IPS-NIHi11 (cell line): ENCODE results near the gene ZFP1.

Experiments used
- DNase-seq: peaks from one replicate; pipeline ENCODE4 v3.0.0; 2012; ENCODE audit warnings: mixed read lengths, low spot score

The ZFP1 gene

DNA sequence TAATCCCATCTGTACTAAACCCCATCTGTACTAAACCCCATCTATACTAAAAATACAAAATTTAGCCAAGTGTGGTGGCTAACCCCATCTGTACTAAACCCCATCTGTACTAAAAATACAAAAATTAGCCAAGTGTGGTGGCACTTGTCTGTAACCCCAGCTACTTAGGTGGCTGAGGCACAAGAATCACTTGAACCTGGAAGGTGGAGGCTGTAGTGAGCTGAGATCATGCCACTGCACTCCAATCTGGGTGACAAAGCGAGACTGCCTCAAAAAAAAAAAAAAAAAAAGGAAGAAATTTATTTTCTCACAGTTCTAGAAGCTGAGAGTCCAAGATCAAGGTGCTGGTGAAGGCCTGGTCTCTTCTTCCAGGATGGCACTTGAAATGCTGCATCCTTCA lies 12.1 kb downstream of the ZFP1 start:
- DNase-seq = no peak

DNA sequence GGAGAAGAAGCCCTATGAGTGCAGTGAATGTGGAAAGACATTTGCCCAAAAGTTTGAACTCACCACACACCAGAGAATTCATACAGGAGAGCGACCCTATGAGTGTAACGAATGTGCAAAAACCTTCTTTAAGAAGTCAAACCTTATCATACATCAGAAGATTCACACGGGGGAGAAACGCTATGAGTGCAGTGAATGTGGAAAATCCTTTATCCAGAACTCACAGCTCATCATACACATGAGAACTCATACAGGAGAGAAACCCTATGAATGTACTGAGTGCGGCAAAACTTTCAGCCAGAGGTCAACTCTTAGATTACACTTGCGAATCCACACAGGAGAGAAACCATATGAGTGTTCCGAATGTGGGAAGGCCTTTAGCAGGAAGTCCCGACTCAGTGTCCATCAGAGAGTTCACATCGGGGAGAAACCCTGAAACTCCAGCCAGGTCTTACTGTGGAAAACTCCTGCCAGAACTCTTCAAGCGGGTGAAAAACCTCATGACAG lies 21.6 kb downstream of the ZFP1 start:
- no peak for DNase-seq

DNA sequence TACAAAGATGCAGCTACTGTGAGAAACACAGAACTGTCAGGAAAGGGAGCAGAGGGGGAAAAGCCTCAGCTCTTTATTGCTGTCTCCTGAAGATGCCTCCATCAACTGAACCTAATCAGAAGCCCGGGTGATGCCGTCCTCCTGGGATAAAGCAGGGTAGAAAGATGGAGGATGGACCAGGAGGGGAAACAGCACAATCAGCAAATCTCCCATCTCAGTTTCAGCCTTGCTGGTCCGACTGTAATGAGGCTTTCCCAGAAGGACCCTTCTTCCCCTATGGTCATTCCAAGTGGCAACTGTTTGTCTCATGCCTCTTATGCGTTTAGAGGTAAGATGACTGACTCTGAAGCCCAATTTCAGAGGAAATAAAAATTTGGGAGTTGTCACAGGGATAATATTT lies 24.3 kb downstream of the ZFP1 start:
- DNase-seq = no peak

DNA sequence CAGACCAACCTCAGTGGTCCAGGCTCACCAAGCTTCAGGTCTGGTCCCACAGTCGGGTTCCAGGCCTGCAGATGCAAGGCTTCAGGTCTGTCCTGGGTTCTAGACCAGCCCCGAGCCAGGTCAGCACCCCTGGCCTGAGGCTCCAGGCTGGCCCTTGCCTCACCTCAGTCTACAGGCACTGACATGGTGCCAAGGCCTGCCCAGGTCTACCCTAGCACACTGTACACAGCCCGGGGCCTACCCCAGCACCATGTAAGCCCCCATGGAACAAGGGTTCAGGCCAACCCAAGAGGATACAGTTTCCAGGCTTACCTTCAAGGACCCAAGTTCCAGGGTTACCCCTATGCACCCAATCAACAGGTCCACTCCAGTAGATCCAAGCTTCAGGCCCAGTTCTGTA lies 26.8 kb downstream of the ZFP1 start:
- no peak for DNase-seq

DNA sequence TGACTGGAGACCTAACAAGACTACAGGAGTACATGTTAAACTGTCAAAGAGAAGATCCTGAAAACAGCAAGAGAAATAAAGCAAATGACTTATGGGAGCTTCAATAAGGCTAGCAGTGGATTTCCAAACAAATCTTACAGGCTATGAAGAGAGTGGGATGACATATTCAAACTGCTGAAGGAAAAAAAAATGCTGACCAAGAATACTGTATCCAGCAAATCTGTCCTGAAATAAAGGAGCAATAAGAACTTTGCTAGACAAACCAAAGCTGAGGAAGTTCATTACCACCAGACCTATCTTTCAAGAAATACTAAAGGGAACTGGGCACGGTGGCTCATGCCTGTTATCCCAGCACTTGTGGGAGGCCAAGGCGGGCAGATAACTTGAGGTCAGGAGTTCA lies 28.6 kb downstream of the ZFP1 start:
- DNase-seq = no peak

DNA sequence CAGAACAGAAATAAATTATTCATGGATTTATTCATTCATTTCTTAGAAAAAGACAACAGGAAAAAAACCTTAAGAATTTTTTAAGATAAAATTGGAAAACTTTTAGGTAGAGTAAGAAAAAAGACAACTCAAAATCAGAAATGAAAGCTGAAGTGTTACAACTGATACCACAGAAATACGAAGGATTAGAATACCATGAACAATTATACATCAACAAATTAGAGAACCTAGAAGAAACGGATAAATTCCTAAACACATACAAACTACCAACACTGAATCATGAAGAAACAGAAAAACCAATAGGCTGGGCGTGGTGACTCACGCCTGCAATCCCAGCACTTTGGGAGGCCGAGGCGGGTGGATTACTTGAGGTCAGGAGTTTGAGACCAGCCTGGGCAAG lies 30.9 kb downstream of the ZFP1 start:
- DNase-seq = no peak

DNA sequence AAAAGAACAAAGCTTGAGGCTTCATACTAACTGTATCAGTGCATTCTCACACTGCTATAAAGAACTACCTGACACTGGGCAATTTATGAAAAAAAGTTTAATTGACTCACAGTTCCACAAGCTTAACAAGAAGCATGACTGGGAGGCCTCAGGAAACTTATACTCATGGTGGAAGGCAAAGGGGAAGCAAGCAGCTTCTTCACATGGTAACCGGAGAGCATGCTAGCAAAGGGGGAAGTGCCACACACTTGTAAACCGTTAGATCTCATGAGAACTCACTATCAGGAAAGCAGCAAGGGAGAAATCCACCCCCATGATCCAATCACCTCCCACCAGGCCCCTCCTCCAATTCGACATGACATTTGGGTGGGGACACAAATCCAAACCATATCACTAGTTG lies 33.3 kb downstream of the ZFP1 start:
- DNase-seq = no peak

DNA sequence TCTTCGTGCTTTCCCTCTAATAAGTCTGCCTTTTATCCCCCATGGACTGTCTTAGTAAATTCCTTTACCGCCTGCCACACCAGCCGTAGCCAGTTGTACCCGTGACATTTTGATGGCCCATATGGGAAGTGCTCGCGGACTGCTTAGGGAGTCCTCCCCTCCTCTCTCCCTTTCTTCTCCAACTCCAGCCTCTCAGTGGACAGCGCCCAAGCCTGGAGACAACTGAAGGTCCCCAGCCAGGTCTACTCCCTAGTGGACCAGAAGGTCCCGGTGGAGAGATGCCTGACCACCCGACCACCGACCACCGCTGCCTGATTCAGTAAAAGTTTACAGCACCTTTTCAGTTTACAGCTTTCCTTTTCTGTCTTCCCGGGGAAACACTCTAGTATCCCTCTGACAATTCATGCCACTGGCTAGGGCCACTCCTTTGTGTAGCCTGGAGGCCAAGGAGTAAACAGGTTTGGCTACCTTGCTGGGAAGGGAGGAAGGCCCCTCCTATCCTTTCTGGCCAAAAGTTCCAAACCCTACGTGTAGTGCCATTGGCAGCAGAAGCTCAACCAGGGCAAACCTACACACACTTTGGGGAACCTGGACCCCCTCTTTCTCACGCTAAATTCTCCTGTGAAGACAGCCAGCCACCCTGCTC lies 40.6 kb downstream of the ZFP1 start:
- DNase-seq = no peak

DNA sequence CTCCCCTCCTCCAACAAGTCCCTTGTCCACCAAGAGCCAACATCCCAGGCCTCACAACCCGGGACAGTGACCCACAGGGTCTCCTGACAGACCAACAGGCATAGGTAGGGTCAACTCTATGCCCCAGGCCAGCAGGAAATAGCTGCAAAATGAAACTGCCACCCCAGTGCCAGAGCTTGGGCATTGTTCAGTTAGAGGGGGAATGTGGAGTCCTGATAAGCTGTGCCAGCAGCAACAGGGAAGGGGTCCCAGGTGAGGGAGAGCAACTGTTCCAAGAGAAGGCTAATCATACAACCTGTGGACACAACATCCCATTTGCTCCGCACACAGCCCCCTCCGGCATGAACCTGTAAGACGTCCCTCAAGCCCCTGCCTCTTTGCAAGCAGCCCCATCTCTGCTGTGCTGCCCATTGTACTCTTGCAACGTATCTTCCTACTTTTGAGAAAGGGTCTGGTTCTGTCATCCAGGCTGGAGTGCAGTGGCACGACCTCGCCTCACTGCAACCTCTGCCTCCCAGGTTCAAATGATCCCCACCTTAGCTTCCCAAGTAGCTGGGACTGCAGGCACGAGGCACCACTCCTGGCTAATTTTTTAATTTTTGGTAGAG lies 41.4 kb downstream of the ZFP1 start:
- no peak for DNase-seq

DNA sequence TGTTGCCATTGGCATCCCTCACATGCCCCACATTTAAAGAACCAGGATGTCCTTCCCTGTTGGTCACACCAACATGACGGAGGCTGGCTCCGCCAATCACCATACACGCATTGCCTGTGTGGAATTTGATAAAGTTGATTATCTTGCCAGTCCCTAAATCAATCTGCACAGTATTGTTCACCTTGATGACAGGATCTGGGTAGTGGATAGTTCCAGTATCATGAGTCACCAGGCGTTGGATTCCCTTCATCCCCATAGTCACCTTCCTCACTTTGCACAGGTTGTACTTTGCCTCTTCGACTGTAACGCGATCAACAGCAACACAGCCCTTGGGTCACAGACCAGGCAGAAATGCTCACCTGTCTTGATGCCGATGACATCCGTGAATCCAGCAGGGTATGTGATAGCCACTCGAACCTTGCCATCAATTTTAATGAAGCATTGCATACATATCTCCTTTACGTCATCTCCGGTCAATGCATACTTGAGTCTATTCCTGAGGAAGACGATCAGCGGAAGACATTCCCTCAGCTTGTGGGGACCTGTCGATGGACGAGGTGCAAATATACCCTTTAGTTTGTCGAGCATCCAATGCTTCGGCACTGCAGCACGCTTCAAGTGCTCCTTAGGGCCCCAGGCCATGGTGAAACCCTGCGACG lies 44.4 kb downstream of the ZFP1 start:
- DNase-seq = no peak

DNA sequence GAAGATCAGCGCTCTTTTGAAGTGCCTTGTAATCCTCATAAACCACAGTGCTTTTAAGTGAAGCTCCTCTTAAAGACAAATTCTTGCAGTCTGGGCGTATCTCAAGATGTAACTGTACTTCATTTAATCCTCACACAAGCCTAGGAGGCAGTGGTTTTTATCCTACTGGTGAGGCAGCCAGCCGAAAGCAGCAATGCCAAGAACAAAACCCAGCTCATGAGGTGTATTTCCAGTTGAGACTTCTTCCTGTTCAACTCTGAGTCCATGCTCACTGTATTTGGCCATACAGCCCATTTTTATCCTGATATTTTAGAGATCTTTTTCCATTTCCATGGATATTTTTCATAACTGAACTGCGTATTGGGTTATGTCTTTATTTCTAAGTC lies 44.9 kb downstream of the ZFP1 start:
- DNase-seq = no peak

DNA sequence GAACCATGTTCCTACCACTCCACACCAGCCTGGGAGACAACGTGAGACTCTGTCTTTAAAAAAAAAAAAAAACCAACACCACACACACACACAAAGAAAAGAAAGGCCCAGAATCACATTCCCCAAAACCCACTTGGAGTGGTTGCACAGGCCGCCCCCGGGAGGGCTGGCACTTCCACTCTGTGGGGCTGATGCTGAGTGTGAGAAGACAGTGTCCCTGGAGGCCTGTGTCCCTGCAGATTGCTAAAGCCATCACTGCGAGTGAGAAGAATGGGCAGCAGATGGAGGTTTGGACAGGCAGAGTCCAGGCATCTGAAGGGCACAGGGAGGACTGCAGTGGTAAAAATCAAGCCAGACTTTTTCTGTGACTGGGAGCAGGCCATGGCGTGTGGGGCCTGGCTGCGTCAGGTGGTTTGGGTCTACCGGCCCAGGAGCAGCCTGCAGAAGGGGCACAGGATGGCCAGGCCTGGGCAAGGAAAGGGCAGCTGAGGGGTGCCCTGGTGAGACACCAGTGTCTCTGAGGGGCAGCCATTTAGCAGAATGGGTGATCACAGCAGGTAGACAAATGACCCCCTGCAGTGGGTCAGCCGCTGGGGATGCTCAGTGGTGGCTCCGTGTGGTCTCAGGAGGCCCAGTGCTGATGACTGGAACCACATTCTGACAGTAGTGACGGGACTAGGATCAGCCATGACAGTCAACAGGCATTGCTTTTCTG lies 45.6 kb downstream of the ZFP1 start:
- DNase-seq = no peak

DNA sequence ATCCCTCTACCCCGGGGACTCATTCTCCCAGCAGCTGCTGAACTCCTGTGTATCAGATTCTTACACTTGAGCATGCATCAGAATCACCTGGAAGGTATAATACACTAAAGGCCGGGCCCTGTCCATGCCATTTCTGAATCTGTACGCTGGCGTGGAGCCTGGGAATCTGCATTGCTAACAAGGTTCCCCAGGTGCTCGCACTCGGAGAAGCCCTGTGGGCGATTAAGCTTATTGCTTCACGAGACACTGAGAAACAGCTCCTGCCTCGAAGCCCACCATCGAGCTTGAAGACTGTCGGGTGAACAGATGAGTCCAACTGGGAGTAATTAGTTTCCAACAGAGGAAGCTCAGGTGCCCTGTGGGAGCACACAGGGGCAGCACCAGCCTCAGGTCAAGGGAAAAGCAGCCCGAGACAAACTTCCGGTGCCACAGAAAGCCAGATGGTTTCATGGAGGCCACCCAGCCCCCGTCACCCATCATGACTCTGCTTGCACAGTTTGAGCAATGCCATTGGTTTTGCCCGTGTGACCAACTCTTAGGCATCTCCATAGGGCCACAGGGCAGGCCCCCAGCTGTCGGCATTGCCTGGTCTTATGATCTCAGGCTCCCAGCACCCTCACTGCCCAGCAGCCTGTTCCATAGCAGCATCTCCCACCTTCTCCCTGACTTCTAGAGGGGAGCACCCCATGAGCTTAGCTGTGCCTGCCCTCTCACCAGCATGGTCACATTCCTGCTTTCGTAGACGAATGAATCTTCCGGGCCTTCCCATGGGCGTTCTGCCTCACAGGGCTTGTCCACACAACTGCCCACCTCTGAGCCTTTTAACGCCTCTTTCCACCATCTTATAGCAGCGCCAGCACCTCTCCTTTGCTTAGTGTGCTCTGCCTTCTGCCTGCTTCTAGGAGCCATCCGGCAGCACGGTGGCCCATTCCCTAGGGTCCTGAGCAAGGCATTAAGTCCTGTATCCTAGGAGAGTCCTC lies 47.8 kb downstream of the ZFP1 start:
- no peak for DNase-seq

DNA sequence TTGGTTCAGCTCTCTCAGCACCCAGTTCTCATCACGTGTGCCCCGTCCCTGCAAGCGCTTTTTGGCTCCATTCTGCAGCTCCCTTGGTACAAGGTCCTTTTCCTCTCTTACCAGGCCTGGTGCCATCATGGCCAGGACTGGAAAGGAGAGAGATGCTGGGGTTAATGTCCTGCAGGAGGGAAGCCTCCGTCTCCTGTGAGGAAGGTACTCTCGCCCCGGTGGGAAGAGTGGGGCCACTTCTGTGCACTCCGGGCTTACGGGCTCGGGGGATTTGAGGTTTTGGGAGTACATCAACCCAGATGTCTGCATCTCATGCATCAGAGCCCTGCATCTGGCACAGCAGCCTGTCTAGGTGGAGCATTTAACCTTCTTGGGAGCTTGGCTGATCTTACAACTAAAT lies 48.5 kb downstream of the ZFP1 start:
- no peak for DNase-seq

DNA sequence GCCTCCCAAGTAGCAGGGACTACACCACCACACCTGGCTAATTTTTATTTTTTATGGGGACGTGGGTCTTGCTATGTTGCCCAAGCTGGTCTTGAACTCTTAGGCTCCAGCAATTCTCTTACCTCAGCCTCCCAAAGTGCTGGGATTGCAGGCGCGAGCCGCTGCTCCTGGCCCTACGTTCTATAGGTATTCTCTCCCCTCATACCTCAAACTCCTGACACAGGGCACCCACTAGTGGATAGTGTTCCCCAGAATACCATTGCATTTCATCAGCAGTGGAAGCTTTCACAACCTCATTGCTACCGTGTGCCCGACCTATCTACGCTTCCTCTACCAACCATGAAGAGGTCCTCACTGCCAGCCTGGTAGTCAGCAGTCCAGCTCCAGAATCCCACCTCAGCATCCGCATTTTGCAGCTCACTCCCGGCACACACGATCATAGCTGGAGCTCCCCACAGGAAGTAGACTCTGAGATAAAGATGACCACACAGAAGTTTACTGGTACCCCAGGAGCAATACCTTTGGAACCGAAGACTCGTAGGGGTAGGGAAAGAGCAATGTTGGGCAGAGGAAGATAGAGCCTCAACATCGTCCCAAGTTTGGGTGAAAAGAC lies 49.3 kb downstream of the ZFP1 start:
- DNase-seq = no peak

DNA sequence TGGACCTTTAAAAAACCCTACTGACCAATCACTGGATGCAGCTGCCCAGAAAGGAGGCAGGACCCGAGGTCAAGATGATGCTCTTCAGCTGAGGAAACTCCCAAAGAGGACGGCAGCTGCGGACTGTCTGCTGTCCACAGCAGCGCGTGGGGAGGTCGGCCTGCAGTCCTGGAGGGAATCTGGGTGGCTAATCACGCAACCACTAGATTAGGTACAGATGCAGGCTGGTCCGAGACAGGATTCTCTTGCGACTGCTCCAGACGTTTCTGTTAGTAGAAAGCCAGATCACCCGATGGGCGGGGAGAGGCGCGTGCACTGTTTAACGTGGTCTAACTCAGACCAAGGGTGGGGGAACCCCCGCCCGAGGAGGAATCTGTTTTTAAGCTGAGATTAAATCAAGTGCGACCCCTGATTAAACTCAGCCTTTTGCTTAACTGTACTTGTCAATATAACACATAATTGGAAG lies 49.8 kb downstream of the ZFP1 start:
- no peak for DNase-seq

DNA sequence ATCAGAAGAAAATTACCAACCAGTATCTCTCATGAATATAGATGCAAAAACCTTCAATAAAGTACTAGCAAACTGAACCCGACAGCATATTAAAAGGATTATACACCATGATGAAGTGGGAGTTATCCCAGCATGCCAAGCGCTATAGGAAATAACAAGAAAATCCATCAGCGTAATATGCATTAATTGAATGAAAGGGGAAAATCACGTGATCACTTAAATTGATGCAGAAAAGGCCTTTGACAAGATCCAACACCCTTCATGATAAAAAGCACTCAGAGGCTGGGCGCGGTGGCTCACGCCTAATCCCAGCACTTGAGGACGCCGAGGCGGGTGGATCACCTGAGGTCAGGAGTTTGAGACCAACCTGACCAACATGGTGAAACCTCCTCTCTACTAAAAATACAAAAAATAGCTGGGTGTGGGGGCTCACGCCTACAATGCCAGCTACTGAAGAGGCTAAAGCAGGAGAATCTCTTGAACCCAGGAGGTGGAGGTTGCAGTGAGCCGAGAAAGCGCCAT lies 53.8 kb downstream of the ZFP1 start:
- DNase-seq = no peak

DNA sequence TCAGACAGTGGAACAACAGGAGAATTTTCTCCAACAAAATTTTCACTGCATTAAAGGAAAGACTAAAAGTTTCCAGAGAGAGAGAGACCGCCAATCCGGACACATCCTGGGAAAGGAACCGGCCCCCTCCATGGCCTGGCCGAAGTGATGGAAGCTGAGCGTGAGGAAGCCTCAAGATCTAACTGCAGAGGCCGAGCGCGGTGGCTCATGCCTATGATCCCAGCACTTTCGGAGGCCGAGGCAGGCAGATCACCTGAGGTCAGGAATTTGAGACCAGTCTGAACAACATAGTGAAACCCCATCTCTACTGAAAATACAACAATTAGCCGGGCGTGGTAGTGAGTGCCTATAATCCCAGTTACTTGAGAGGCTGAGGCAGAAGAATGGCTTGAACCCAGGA lies 54.8 kb downstream of the ZFP1 start:
- DNase-seq = no peak

DNA sequence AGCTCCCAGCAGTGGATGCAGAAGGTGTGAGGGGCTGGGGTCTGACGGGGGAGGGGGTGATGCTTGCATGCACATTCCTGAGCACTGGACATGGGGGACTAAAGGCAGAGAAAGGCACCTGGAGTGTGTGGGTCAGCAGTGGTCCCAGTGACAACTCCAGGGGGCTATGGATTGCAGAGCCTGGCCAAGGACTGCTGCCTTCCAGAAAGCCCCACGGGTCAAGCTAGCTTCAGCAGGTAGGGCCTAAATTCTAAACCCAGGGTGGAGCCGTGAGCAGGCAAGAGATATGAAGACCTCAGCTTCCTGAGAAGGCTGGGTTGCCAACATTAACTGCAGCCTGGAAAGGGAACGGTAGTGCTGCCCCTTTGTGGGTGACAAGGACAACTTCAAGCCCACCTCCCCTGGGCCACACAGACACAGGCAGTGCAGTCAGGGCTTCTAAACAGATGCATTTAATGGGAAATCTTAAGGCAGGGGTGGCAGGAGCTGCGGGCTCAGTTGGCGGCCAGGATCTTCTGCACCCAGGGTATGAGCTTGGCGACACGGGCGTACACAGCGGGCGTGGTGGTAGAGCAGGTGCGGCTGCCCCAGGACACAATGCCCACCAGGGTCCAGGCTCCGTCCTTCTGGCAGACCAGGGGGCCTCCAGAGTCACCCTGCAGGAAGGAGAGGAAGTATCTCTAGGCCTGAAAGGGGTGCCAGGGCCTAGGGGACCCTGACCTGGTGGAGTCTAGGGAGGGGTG lies 55.5 kb downstream of the ZFP1 start:
- DNase-seq = peak; percentile 41

DNA sequence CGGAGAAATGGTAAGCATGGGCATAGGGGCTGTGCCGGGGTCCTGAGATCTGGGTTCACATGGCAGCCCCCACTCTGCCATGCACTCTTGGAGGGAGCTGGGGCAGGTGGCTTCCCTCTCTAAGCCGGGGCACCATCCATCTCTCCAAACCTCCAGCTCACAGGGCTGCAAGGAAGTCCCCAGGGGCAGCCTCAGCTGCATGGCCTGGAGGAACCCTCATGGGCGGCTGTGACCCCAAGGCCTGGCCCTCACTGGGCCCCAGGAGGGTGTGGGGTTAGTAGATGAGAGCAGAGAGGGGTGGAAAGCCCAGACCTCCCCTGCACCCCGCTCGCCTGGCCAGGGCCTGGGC lies 56.1 kb downstream of the ZFP1 start:
- no peak for DNase-seq
